Stimulated activated CD4-positive, alpha-beta T cell treated with anti-CD3 and anti-CD28 coated beads, TNF-alpha, amount 100 ng/mL, for 48 hours (primary cell): Measurements from ENCODE around the gene CXorf66.
"Not testable (repeated sequence)": the region's sequence is repeated elsewhere in the genome, so short reads cannot be mapped to it uniquely, and the experiment has no call there.

Source experiments
- DNase-seq, 3 donors: peaks; one replicate each; pipeline ENCODE4 v3.0.0-alpha.2; 2020; ENCODE audit warnings: low read depth in 3 of 3

CXorf66 gene

DNA sequence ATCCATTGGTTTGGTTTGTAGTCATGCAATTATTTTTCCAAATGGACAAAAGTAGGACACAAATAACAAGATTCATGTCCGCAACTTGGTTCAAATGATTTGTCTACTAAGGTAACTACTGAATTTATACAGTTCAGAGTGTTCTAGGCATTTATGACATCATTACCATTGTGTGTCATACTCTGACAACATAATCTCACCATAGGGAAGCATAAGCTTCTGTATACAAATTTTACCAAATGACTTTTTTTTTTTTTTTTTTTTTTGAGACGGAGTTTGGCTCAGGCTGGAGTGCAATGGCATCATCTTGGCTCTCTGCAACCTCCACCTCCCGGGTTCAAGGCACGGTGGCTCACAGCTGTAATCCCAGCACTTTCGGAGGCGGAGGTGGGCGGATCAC is at the start of gene CXorf66:
Gene CXorf66 (minus strand): TSS at position 101 of the 400 bp plus-strand sequence. CDS start 25 bp downstream, at position 76.
- DNase-seq, result no peak

DNA sequence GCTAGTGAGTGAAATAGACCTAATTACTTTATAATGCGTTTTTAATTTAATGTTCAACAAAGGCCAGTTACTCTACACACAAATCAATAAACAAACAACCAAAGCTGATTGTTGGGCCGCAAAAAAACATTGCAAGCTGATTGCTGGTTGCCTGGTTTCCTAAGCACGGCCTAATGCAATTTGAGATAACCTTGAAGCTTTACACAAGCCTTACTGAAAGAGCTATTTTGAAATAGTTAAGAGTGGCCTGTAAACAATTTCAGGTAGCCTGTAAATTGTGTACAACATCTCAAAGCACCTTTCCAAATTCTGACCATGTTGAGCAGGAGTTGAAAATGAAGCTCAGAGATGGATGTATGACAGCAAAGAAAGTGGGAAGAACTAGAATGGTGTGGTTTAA is 17.5 kb upstream of the CXorf66 start:
- DNase-seq, result no peak

GRCh38 chrX:139974471-139974870 is 9.2 kb upstream of the CXorf66 start:
- no peak for DNase-seq

DNA sequence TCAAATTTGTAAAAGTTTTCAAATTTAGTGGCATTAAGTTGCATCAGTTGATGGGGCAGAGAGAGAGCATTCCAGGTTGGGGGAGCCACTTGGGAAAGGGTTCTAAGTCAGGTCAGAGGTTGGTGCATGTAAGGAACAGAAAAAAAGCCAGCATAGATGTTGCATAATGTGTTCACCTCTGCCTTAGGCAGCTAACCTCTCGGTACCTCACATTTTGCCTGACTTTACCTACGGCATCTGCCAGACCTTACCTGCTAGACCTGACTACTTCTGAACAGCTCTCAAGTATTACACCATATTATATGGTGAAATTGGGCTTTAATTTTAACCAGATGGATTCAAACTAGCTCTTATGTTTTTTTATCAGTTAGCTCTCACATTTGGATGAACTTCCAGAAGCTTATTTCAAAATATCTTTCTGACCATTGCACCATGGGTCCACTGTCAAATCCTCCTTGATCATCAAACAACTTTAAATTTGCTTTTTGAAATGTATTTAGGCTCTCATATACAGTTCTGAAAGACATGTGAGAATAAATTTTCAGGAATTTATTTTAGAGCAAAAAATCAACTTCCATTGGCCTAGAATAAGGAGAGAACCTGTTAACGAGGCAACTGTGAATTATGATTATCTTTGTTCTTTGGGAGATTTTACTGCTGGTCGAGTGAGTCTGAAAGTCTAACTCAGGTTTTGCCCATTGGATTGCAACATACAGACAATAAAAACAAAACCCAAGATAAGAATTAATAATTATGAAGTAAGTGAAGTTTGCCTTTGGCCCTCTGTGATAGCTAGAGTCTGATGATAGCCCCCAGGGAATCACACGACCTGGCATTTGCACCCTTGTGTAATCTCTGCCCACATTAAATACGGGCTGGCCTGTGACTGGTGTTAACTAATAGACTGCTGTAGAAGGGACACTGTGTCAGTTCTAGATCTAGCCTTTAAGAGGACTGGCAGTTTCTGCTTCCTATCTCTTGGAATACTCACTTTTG is 7.6 kb upstream of the CXorf66 start:
- no peak for DNase-seq

DNA sequence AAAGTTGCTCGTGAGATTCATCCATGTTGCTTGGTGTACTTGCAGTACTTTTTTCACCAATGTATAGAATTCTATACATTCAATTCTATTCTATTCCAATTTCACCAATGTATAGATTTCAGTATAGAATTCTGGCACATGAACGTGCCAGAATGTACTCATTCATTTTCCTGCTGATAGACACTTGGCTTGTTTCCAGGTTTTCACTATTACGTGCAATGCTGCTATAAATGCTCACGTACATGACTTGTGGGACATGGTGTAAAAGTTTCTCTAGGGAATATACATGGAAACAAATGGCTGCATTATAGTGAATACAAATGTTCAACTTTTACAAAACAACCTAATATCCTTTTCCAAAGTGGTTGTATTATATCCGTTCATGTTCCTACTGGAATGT is 6.8 kb upstream of the CXorf66 start:
- no peak for DNase-seq

DNA sequence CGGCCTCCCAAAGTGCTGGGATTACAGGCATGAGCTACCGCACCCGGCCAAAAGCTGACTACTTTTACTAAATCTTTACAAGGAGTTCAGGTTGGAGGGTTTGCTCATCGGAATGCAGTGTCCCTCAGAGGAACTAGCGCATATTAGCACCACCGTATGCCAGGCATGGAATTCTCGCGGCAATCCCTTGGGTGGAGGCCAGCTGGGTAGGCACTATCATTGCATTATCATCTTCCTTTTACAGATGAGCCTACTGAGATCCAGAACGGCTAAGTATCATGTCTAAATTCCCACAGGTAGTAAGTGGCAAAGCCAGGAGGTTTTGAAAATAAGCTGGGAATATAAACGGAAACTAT is 6.1 kb upstream of the CXorf66 start:
- no peak for DNase-seq

- DNase-seq, result no peak
Measured at GRCh38 chrX:139969286-139969685, 4.0 kb upstream of the CXorf66 start.

DNA sequence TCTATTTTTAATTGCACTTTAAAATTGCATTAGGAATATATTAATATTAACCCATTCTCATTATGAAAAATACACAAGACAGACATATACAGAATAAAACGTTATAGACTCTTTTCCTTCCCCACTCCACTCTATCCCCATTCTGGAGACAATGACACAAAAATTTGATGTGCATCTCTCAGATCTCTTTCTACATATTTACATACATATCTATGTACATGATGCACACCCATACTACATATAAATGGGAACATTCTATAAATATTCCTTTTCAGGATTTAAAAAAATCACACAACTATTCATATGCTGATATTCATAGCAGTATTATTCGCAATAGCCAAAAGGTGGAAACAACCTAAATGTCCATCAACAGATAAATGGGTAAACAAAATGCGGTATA is 2.4 kb upstream of the CXorf66 start:
- no peak for DNase-seq

GRCh38 chrX:139967300-139967699 is 2.0 kb upstream of the CXorf66 start:
- no peak for DNase-seq

DNA sequence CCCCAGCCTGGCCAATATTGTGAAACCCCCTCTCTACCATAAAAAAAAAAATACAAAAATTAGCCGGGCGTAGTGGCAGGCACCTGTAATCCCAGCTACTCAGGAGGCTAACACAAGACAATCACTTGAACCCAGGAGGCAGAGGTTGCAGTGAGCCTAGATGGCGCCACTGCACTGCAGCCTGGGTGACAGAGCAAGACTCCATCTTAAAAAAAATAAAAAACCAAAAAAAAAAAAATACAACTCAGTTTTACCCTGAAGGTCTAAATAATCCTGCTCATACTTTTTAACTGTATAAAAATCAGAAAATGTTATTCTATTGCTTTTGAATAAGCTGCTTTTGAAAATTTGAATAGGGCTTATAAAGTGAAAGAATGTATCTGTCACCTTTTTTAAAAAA is 838 bp upstream of the CXorf66 start:
- DNase-seq, result not testable (repeated sequence)

- DNase-seq, result not testable (repeated sequence)
Measured at GRCh38 chrX:139961091-139961490, 4.2 kb downstream of the CXorf66 start.

DNA sequence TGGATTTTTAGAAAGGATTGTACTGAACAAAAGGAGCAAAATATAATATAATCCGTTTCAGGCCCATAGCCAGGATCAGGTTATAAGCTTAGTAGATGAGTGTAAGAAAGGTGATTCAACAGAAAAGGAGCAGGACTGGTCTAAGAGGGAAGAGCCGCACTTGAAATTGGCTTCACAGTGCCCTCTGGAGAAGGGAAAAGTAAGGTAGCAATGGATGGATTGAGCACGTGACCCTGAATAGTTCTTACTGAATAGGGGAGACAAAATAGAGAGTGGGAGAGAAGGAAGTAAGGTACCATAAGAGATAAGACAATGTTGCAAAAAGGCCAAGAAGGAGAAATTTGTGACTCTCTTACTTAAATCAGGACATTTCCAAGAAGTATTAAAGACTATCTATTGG is 15.6 kb downstream of the CXorf66 start:
- no peak for DNase-seq

GRCh38 chrX:139945075-139945474 is 20.2 kb downstream of the CXorf66 start:
- DNase-seq, result no peak

GRCh38 chrX:139936259-139936658 is 29.1 kb downstream of the CXorf66 start:
- DNase-seq, result no peak

GRCh38 chrX:139933904-139934303 is 31.4 kb downstream of the CXorf66 start:
- DNase-seq, result no peak

DNA sequence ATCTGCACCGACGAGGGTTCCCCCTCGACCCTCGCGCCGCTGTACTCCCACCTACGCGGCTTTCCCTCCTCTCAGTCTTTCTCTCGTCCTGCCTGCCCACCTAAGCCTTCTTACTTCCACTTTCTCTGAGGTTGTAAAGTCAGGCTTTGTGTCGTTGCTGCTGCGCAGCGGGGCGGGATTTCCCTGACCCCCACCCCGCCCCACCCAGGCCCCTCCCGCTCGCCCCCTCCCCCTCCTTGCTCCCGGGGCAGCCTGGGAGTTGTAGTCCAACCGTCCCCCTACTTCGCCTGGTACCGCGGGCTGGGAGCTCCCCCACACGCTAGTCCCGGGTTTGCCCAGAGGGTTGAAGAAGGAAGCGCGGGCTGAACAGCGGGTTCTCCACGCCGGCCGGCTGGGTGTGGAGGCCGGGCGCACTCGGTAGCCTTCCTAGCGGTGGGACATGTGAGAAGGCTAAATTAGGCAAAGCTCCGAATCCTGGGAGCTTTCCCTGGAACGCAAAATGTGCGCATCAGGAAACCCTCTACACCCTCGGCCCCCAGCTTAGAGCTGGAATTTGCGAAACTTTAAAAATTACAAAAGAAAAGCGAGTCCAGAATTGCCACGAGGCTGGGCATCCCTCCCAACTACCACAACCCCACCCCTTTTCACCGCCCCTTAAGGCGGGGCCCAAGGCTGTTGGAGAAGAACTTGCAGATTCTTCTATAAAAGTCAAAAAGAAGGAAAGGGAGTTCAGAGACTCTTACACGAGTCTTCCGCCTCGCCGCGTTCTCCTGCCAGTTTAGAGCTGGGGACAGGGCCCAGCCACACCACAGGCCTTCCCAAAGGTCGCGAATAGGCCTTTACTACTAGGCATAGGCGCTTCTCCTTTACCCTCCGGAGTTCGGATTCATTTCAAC is 32.2 kb downstream of the CXorf66 start, which contains the start of gene ATP11C:
Gene ATP11C (minus strand): TSS at position 153 of the 896 bp plus-strand sequence. CDS start 1,011 bp downstream, outside the sequence.
- peak; percentile 60 to 75 (median 73) for DNase-seq

- DNase-seq, result peak in 2 of 3 donors; percentile 1 to 28
Measured at GRCh38 chrX:139932073-139932900, 33.0 kb downstream of the CXorf66 start.

GRCh38 chrX:139931646-139932072 is 33.7 kb downstream of the CXorf66 start:
- no peak for DNase-seq

- DNase-seq, result peak in 1 of 3 donors; percentile 10
Measured at GRCh38 chrX:139930916-139931645, 34.2 kb downstream of the CXorf66 start.

- DNase-seq, result no peak
Measured at GRCh38 chrX:139930401-139930800, 34.9 kb downstream of the CXorf66 start.

- no peak for DNase-seq
Measured at GRCh38 chrX:139929876-139930275, 35.4 kb downstream of the CXorf66 start.
